GM20000 (cell line): Measurements from ENCODE around the gene SLIT3.

ENCODE experiments used
- DNase-seq: peaks from one replicate; pipeline ENCODE4 v3.0.0; 2012; ENCODE audit warnings: low spot score
- CTCF ChIP-seq: IDR thresholded peaks from 2 replicates; pipeline ENCODE4 v1.5.1; 2012; ENCODE audit warnings: mild to moderate bottlenecking, control low read depth; ENCODE audit errors: extremely low read depth, missing control alignments

The SLIT3 gene

GRCh38 chr5:169011451-169011850 is 289.5 kb downstream of the SLIT3 start:
- TF ChIP-seq CTCF, result no peak

GRCh38 chr5:169011009-169011408 is 289.9 kb downstream of the SLIT3 start:
- DNase-seq, result no peak
- no peak for TF ChIP-seq CTCF

More at GRCh38 chr5:169011451-169011850, 289.5 kb downstream of the SLIT3 start:
- DNase-seq, result no peak

GRCh38 chr5:169009123-169009522 is 291.8 kb downstream of the SLIT3 start:
- no peak for TF ChIP-seq CTCF

GRCh38 chr5:169006842-169007790 is 293.8 kb downstream of the SLIT3 start:
- no peak for TF ChIP-seq CTCF
- no peak for DNase-seq

More at GRCh38 chr5:169009123-169009522, 291.8 kb downstream of the SLIT3 start:
- no peak for DNase-seq

GRCh38 chr5:169004551-169004950 is 296.4 kb downstream of the SLIT3 start:
- TF ChIP-seq CTCF, result no peak
- no peak for DNase-seq

- no peak for DNase-seq
- no peak for TF ChIP-seq CTCF
Measured at GRCh38 chr5:169003721-169004541, 297.0 kb downstream of the SLIT3 start.

- no peak for TF ChIP-seq CTCF
- DNase-seq, result no peak
Measured at GRCh38 chr5:169002953-169003555, 297.9 kb downstream of the SLIT3 start.
